ENCODE measurements around the gene ANKRD53. TPM values are rescaled to one million over a fixed set of nuclear protein-coding genes. Genes with fewer than 3 reads are reported as not detected.

ANKRD53 gene
- total and polyA plus RNA-seq, 2 donors (not counting 3 experiments of a cell fraction or from before 2014, with no cell fraction given) = 1.3 to 1.4 TPM

DNA sequence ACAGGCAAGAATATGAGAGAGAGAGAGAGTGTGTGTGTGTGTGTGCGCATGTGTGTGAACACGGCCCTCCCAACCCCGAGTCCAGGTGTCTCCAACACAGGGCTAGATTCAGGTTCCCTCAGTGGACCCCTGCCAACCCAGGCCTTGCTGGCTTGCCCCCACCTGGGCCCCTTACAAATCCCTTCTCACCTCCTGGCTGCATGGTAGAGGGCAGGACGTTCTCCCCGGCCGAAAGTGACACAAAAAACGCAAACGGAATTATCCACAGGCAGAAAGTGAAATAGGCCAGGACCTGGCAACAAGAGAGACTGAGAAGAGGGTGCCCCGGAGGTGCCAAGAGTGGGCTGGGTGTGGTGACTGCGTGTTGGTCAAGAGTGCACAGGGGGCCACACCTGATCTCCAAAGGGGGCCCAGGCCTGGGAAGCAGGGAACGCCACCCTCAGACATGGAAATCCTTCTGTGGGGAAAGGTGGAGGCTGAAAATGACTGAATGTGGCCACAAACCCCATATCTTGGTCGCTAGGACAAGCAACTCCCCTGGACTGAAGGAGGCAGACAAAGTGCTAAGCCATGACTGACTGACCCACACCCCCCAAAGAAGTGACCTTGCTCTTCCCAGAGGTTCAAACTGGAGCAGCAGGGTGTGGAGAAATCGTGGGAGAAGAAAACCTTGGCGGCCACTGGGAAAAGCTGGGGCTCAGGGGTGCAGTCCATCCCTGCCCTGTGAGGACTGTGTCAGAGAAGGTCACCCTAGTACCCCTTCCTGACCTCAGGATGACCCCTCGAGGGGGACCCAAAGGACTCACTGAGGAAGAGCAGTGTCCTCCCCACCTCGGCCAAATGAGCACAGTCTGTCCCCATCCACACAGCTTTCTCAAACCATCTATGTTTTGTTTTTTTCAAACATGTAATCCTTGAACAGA, 10.6 kb downstream of the ANKRD53 start:
- no peak overlapping the region for H3K4me3 ChIP-seq (replicated peaks in 1 of 3; ENCODE audit: insufficient read depth in 1 of 3, low read depth in 1 of 3, low read length in 3 of 3)
- peaks cover 4 to 28% of the 10 kb centered on the region in 2 experiments for H3K36me3 ChIP-seq (ENCODE audit: control insufficient read depth in 2 of 2, extremely low read depth in 1 of 2, insufficient read depth in 2 of 2, low read length in 2 of 2)
- dilution Hi-C loops (cut with MboI; ENCODE audit: extremely low pct_ligation_motif_present, low sequenced_read_pairs) = no loop called here
- H3K4me1 ChIP-seq (ENCODE audit: control insufficient read depth, extremely low read depth, insufficient read depth, low read length) = peaks cover 12% of the 10 kb centered on the region
- H3K9ac ChIP-seq (replicated peaks; ENCODE audit: extremely low read depth, insufficient read depth, low read length) = no peak overlapping the region
- ChIA-PET POLR2A (no interaction called here), CTCF (interaction anchor here (1.1 to 1.7 kb wide), 1 partner anchor 12 kb away, joined by 5 to 6 read pairs; no protein-coding TSS in a partner anchor)
- intact Hi-C loops (cut with micrococcal nuclease) = no loop called here
- no peak overlapping the region for H3K27ac ChIP-seq (ENCODE audit: insufficient read depth, low read depth, low read length)
- no TSS peak for BruUV-seq (replicated peaks)
- TF ChIP-seq POLR2AphosphoS5 (IDR thresholded peaks at IDR 0.05; ENCODE audit: insufficient read depth, low read depth, low read length) = no peak
- peaks cover 13% of the 10 kb centered on the region for H3K79me2 ChIP-seq (ENCODE audit: control insufficient read depth, insufficient read depth, low read length)
- H3K27me3 ChIP-seq (ENCODE audit: control insufficient read depth in 2 of 2, insufficient read depth in 2 of 2, low read length in 2 of 2) = no peaks in the 10 kb centered on the region
- H3K4me2 ChIP-seq (ENCODE audit: insufficient read depth, low read length) = no peak overlapping the region
- H3K9me3 ChIP-seq (replicated peaks; ENCODE audit: control insufficient read depth, insufficient read depth, low read length) = no peaks in the 10 kb centered on the region
- H2AFZ ChIP-seq (ENCODE audit: low read depth, low read length) = no peak overlapping the region
- no peaks in the 10 kb centered on the region for H3K9me1 ChIP-seq (replicated peaks; ENCODE audit: control insufficient read depth, extremely low read depth, insufficient read depth, low read length)
- DNase-seq (ENCODE audit: low read depth, low spot score) = no peak
- no peaks in the 10 kb centered on the region for H4K20me1 ChIP-seq (replicated peaks; ENCODE audit: control insufficient read depth, extremely low read depth, insufficient read depth, low read length)
- FAIRE-seq = no peak

DNA sequence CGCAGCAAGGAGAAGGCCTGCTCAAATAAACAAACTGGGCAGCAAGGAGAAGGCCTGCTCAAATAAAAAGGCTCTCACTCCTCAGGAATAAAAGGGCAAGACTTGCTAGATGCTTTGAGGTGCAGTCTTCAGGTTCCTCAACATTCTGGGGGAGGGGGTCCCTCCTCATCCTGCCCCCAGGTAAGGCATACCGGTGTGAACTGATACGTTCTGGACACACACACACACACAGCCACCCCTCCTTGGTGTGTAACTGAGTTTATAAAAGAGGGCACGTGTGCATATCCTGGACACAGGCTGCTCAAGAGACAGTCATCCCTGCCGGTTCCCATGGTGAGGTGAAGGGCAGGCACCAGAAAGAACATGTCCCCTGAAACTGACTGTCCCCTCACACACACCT, 11.8 kb downstream of the ANKRD53 start:
- Histone ChIP-seq H3K36me3 (ENCODE audit: control insufficient read depth in 2 of 2, extremely low read depth in 1 of 2, insufficient read depth in 2 of 2, low read length in 2 of 2) (peaks cover 4 to 28% of the 10 kb centered on the region in 2 experiments), H3K27ac (ENCODE audit: insufficient read depth, low read depth, low read length) (no peak overlapping the region), H2AFZ (ENCODE audit: low read depth, low read length) (no peak overlapping the region), H3K27me3 (ENCODE audit: control insufficient read depth in 2 of 2, insufficient read depth in 2 of 2, low read length in 2 of 2) (no peaks in the 10 kb centered on the region), H3K79me2 (ENCODE audit: control insufficient read depth, insufficient read depth, low read length) (peaks cover 19% of the 10 kb centered on the region), H4K20me1 (replicated peaks; ENCODE audit: control insufficient read depth, extremely low read depth, insufficient read depth, low read length) (no peaks in the 10 kb centered on the region), H3K4me2 (ENCODE audit: insufficient read depth, low read length) (no peak overlapping the region), H3K9me3 (replicated peaks; ENCODE audit: control insufficient read depth, insufficient read depth, low read length) (no peaks in the 10 kb centered on the region), H3K4me3 (replicated peaks in 1 of 3; ENCODE audit: insufficient read depth in 1 of 3, low read depth in 1 of 3, low read length in 3 of 3) (no peak overlapping the region), H3K4me1 (ENCODE audit: control insufficient read depth, extremely low read depth, insufficient read depth, low read length) (peaks cover 17% of the 10 kb centered on the region), H3K9ac (replicated peaks; ENCODE audit: extremely low read depth, insufficient read depth, low read length) (no peak overlapping the region), H3K9me1 (replicated peaks; ENCODE audit: control insufficient read depth, extremely low read depth, insufficient read depth, low read length) (no peaks in the 10 kb centered on the region)
- intact Hi-C loops (cut with micrococcal nuclease) (loop anchor here (5.0 kb wide), 1 partner anchor 142 kb away; the partner anchor contains the start of genes MCEE and MPHOSPH10), dilution Hi-C loops (cut with MboI; ENCODE audit: extremely low pct_ligation_motif_present, low sequenced_read_pairs) (no loop called here)
- POLR2A ChIA-PET = no interaction called here
- TF ChIP-seq MYC (IDR thresholded peaks at IDR 0.05; ENCODE audit: low read depth, low read length) (no peak), POLR2A (IDR thresholded peaks at IDR 0.05; ENCODE audit: low read depth, low read length) (no peak), EZH2 (IDR thresholded peaks at IDR 0.05; ENCODE audit: borderline replicate concordance, low read depth, low read length, severe bottlenecking) (no peak), POLR2AphosphoS5 (IDR thresholded peaks at IDR 0.05; ENCODE audit: insufficient read depth, low read depth, low read length) (no peak)
- TF ChIP-seq, protein P1, sequence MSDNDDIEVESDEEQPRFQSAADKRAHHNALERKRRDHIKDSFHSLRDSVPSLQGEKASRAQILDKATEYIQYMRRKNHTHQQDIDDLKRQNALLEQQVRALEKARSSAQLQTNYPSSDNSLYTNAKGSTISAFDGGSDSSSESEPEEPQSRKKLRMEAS (IDR thresholded peaks at IDR 0.05; ENCODE audit: insufficient read depth, insufficient read length) = no peak
- CTCF ChIA-PET = interaction anchor here (1.1 kb wide), 1 partner anchor 11 kb away, joined by 6 read pairs; no protein-coding TSS in a partner anchor
- no peak for FAIRE-seq
- DNase-seq (ENCODE audit: low read depth, low spot score) = no peak
- no TSS peak for BruUV-seq (replicated peaks)

All from endothelial cell of umbilical vein (primary cell).